ENCODE measurements around the gene RPS19.

RPS19 gene

DNA sequence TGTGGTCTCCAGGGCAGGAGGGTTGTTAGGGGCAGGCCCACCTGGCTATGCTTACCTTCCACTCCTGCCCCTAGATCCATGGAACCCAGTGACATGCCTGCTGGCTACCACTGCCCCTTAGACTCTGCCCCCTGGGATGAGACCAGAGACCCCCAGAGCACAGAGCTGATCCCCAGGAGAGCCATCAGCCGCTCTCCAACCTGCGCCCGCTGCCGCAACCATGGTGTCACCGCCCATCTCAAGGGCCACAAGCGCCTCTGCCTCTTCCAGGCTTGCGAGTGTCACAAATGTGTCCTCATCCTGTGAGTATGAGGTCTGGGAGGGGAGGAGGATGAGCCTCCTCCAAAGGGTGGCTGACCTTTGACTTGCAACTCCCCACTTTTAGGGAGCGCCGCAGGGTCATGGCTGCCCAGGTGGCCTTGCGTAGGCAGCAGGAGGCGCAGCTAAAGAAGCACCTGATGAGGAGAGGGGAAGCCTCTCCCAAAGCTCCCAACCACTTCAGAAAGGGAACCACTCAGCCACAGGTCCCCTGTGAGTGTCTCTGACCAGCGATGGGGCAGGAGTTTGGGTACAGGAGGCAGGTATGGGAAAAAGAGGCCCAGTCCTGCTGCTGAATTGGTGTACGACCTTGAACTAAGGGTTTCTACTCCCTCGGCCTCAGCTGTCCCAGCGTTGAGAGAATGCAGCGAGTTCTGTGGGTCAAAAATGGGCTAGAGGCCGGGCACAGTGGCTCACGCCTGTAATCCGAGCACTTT, 12.5 kb upstream of the RPS19 start:
- H3K27ac ChIP-seq, result no peak overlapping the region
- TF ChIP-seq ZFX (IDR thresholded peaks at IDR 0.05), result no peak
- TF ChIP-seq, protein P1, sequence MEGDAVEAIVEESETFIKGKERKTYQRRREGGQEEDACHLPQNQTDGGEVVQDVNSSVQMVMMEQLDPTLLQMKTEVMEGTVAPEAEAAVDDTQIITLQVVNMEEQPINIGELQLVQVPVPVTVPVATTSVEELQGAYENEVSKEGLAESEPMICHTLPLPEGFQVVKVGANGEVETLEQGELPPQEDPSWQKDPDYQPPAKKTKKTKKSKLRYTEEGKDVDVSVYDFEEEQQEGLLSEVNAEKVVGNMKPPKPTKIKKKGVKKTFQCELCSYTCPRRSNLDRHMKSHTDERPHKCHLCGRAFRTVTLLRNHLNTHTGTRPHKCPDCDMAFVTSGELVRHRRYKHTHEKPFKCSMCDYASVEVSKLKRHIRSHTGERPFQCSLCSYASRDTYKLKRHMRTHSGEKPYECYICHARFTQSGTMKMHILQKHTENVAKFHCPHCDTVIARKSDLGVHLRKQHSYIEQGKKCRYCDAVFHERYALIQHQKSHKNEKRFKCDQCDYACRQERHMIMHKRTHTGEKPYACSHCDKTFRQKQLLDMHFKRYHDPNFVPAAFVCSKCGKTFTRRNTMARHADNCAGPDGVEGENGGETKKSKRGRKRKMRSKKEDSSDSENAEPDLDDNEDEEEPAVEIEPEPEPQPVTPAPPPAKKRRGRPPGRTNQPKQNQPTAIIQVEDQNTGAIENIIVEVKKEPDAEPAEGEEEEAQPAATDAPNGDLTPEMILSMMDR (conservative IDR thresholded peaks at IDR 0.05), result no peak

DNA sequence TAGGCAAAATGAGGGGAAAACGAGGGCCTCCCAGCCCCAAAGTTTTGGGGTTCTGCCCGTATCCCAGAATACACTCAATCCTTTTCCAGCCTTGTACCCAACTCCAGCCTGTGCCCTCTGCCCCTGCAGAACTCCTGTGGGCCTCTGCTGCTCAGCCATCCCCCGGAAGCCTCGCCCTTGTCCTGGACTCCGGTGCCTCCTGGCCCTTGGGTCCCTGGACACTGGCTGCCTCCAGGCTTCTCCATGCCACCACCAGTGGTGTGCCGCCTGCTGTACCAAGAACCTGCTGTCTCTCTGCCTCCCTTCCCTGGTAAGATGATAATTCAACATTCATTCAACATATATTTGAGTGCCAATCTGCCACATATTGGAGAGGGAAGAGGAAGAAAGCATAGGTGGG, 11.4 kb upstream of the RPS19 start:
- TF ChIP-seq, protein P1 (conservative IDR thresholded peaks at IDR 0.05), result no peak
- no peak for TF ChIP-seq ZFX (IDR thresholded peaks at IDR 0.05)
- H3K27ac ChIP-seq, result no peak overlapping the region

DNA sequence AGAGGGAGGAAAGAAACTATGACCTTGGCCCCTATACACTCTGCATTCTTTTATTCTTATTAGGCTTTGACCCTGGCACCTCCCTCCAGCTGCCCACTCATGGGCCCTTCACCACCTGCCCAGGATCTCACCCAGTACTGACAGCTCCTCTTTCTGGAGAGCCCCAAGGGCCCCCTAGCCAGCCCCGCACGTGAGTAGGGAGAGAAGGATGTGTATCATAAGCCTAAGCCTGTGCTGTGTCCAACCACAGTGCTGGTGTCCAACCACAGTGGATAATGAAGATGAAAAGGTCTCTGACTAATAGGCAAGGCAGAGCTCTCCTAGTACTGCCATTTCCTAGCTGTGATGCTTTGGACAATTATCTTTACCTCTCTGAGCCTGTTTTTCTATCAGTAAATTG, 11.0 kb upstream of the RPS19 start:
- no peak overlapping the region for H3K27ac ChIP-seq
- TF ChIP-seq, protein P1 (conservative IDR thresholded peaks at IDR 0.05), result no peak
- TF ChIP-seq ZFX (IDR thresholded peaks at IDR 0.05), result no peak

DNA sequence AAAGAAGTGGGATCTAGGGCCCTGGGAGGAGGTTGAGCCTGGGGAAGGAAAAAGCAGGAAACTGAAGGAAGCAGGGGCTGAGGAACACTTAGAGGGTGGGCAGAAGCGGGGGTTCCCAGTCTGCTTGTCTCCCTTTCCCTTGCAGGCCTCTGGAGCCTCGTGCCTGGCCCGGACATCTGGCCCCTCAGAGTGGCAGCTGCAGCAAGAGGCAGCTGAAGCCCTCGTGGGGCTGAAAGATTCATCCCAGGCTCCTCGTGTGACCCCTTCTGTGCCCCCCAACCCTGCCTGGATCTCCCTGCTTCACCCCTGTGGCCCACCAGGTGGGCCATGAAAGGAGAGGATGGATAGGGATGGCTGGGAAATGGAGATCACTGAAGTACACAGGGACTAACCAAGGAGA, 9.7 kb upstream of the RPS19 start:
- H3K27ac ChIP-seq, result no peak overlapping the region
- TF ChIP-seq, protein P1 (conservative IDR thresholded peaks at IDR 0.05), result no peak
- no peak for TF ChIP-seq ZFX (IDR thresholded peaks at IDR 0.05)

DNA sequence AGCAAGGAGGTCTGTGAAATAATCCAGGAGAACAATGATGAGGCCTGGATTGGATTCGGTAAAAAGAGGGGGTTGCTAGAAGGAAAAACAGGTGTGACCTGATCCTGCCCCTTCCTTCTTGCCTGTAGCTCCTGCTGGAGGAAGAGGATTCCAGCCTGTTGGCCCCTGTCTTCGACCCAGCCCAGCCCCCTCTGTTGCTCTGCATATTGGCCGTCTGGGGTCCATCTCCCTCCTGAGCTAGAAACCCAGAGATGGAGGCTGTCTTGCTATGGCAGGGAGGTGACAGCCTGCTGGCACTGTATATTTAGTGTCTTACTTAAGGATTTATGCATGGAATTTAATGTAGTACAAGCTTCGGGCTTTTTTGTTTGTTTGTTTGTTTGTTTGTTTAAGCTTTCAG, 8.6 kb upstream of the RPS19 start:
- no peak for TF ChIP-seq ZFX (IDR thresholded peaks at IDR 0.05)
- TF ChIP-seq, protein P1 (conservative IDR thresholded peaks at IDR 0.05), result no peak
- H3K27ac ChIP-seq, result no peak overlapping the region

DNA sequence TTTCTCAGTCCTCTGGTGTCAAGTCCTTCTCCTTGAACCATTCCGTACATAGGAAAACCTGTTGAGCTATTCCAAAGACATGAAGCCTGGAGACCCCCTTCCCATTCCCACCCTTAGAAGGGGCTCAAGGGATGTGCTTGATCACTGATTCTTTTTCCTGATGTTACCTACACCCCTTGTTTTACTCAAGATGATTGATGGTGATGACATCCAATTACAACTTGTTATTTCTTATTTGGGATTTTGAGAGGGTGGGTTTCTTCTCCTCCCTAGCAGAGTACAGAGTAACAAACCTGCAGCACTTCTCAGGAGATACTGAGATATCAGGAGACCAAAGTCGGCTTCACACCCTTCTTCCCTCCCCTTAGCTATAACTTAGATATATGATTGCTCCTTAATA, 6.7 kb upstream of the RPS19 start:
- TF ChIP-seq, protein P1 (conservative IDR thresholded peaks at IDR 0.05), result no peak
- no peak for TF ChIP-seq ZFX (IDR thresholded peaks at IDR 0.05)

DNA sequence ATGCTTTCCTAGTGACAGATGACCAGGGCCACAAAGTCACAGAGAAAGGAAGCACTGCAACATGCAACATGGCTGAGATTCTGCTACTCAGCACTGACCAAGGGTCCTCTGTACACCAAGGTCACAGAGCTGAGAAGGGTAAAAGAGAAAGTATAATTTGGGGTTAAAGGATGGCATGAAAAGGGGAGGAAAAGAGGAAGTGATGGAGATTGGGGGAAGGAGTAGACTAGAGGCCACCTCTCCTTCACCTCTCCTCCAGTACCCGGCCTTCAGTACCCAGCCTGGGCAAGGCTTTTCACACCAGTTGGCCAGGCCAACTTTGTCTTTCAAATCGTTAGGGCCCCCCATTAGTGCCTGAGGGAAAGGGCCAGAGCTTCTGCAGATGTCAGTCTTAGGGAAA, 6.3 kb upstream of the RPS19 start:
- TF ChIP-seq, protein P1 (conservative IDR thresholded peaks at IDR 0.05), result no peak
- TF ChIP-seq ZFX (IDR thresholded peaks at IDR 0.05), result no peak
- H3K27ac ChIP-seq, result no peak overlapping the region

More for the DNA sequence above, 6.7 kb upstream of the RPS19 start:
- H3K27ac ChIP-seq, result no peak overlapping the region

Measured in C4-2B (cell line).